ENCODE results near the gene FN3K. TPM values are rescaled to one million over a fixed set of nuclear protein-coding genes. Genes with fewer than 3 reads are reported as not detected.
A peak's percentile ranks its signal among the peaks of the same experiment; 100 is the strongest.

The FN3K gene
- total and polyA plus RNA-seq, 2 of the 13 experiments (the other 11 are each of a cell fraction or from before 2014, with no cell fraction given) = 3.5 to 12.2 TPM

DNA sequence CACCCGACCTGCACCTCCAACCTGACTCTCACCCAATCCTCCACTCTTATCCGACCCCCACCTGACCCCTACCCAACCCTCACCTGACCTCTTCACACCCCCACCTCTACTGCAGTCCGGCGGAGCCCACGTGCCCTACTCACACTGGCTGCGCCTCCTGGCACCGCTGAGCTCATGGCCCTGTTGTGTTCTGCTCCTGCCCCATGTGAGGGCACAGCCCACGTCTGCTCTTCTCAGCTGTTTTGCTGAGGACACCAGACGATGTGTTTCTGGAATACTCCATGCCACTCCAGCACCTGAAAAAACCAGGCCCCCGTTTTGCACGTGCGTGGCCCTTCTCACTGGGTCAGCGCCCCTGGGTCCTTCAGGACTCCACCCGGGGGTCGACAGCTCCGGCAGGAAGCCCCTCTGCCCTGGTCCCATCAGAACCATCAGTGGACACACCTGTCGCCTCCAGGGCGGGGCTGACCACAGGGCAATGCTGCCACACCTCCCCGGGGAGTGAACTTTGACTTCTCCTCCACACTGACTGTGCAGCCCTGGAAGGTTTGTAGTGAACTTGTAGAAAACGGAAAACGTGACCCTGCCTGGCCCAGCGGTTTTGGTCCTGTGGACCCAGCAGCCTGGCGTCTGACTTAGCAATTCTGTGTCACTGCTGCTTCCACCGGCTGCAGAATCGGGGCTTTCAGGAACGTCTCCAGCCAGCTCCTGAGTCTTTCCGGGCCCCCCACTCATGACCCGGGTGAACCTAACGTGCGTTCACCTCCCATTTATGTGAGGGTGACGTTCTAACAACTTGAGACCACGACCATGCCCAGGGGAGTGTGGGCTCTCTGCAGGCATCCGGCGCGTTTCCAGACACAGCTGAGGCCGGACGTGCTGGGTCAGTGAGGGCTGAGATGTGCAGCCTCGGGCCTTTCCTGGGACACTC, 31.2 kb upstream of the FN3K start (continued):
- TF ChIP-seq NR2F6 (IDR thresholded peaks at IDR 0.05) = no peak; the same call in 1 of the 2 replicates
- peak; percentile 58 for TF ChIP-seq NR2F6 (CRISPR knock-in tag; IDR thresholded peaks at IDR 0.05)
- TF ChIP-seq, protein P1, sequence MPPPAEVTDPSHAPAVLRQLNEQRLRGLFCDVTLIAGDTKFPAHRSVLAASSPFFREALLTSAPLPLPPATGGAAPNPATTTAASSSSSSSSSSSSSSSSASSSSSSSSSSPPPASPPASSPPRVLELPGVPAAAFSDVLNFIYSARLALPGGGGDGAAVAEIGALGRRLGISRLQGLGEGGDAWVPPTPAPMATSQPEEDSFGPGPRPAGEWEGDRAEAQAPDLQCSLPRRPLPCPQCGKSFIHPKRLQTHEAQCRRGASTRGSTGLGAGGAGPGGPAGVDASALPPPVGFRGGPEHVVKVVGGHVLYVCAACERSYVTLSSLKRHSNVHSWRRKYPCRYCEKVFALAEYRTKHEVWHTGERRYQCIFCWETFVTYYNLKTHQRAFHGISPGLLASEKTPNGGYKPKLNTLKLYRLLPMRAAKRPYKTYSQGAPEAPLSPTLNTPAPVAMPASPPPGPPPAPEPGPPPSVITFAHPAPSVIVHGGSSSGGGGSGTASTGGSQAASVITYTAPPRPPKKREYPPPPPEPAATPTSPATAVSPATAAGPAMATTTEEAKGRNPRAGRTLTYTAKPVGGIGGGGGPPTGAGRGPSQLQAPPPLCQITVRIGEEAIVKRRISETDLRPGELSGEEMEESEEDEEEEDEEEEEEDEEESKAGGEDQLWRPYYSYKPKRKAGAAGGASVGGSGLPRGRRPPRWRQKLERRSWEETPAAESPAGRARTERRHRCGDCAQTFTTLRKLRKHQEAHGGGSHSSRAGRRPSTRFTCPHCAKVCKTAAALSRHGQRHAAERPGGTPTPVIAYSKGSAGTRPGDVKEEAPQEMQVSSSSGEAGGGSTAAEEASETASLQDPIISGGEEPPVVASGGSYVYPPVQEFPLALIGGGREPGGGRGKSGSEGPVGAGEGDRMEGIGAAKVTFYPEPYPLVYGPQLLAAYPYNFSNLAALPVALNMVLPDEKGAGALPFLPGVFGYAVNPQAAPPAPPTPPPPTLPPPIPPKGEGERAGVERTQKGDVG (CRISPR knock-in tag; IDR thresholded peaks at IDR 0.05; ENCODE audit: borderline replicate concordance) = peak; percentile 76; the same call in 1 of the 2 replicates
- TF ChIP-seq ZNF296 (CRISPR knock-in tag; conservative IDR thresholded peaks at IDR 0.05) = 0 out of 2 replicates have a peak, but pooled peaks have one; percentile 19
- TF ChIP-seq MTA1 (CRISPR knock-in tag; IDR thresholded peaks at IDR 0.05; ENCODE audit: borderline replicate concordance) = peak; percentile 80; the same call in 1 of the 2 replicates
- TF ChIP-seq, protein P2, sequence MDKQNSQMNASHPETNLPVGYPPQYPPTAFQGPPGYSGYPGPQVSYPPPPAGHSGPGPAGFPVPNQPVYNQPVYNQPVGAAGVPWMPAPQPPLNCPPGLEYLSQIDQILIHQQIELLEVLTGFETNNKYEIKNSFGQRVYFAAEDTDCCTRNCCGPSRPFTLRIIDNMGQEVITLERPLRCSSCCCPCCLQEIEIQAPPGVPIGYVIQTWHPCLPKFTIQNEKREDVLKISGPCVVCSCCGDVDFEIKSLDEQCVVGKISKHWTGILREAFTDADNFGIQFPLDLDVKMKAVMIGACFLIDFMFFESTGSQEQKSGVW (CRISPR knock-in tag; IDR thresholded peaks at IDR 0.05; ENCODE audit: borderline replicate concordance) = no peak
- TF ChIP-seq NCOA2 (CRISPR knock-in tag; IDR thresholded peaks at IDR 0.05) = no peak
- TF ChIP-seq HOXA9 (CRISPR knock-in tag; IDR thresholded peaks at IDR 0.05; ENCODE audit: borderline replicate concordance) = no peak
- TF ChIP-seq ZNF432 (CRISPR knock-in tag; IDR thresholded peaks at IDR 0.05; ENCODE audit: borderline replicate concordance) = no peak
- TF ChIP-seq, protein P3, sequence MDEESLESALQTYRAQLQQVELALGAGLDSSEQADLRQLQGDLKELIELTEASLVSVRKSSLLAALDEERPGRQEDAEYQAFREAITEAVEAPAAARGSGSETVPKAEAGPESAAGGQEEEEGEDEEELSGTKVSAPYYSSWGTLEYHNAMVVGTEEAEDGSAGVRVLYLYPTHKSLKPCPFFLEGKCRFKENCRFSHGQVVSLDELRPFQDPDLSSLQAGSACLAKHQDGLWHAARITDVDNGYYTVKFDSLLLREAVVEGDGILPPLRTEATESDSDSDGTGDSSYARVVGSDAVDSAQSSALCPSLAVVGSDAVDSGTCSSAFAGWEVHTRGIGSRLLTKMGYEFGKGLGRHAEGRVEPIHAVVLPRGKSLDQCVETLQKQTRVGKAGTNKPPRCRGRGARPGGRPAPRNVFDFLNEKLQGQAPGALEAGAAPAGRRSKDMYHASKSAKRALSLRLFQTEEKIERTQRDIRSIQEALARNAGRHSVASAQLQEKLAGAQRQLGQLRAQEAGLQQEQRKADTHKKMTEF (CRISPR knock-in tag; IDR thresholded peaks at IDR 0.05) = no peak
- TF ChIP-seq, protein P4, sequence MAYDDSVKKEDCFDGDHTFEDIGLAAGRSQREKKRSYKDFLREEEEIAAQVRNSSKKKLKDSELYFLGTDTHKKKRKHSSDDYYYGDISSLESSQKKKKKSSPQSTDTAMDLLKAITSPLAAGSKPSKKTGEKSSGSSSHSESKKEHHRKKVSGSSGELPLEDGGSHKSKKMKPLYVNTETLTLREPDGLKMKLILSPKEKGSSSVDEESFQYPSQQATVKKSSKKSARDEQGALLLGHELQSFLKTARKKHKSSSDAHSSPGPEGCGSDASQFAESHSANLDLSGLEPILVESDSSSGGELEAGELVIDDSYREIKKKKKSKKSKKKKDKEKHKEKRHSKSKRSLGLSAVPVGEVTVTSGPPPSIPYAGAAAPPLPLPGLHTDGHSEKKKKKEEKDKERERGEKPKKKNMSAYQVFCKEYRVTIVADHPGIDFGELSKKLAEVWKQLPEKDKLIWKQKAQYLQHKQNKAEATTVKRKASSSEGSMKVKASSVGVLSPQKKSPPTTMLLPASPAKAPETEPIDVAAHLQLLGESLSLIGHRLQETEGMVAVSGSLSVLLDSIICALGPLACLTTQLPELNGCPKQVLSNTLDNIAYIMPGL (CRISPR knock-in tag; IDR thresholded peaks at IDR 0.05; ENCODE audit: borderline replicate concordance in 1 of 2, low read depth in 1 of 2) = peak in 1 of 2 experiments; percentile 51; a peak in 1 of 4 replicates
- TF ChIP-seq STAT5B (CRISPR knock-in tag; IDR thresholded peaks at IDR 0.05) = no peak
- TF ChIP-seq TSC22D2 (CRISPR knock-in tag; IDR thresholded peaks at IDR 0.05; ENCODE audit: borderline replicate concordance) = 0 out of 2 replicates have a peak, but pooled peaks have one; percentile 40
- TF ChIP-seq, protein P5, sequence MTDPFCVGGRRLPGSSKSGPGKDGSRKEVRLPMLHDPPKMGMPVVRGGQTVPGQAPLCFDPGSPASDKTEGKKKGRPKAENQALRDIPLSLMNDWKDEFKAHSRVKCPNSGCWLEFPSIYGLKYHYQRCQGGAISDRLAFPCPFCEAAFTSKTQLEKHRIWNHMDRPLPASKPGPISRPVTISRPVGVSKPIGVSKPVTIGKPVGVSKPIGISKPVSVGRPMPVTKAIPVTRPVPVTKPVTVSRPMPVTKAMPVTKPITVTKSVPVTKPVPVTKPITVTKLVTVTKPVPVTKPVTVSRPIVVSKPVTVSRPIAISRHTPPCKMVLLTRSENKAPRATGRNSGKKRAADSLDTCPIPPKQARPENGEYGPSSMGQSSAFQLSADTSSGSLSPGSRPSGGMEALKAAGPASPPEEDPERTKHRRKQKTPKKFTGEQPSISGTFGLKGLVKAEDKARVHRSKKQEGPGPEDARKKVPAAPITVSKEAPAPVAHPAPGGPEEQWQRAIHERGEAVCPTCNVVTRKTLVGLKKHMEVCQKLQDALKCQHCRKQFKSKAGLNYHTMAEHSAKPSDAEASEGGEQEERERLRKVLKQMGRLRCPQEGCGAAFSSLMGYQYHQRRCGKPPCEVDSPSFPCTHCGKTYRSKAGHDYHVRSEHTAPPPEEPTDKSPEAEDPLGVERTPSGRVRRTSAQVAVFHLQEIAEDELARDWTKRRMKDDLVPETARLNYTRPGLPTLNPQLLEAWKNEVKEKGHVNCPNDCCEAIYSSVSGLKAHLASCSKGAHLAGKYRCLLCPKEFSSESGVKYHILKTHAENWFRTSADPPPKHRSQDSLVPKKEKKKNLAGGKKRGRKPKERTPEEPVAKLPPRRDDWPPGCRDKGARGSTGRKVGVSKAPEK (CRISPR knock-in tag; IDR thresholded peaks at IDR 0.05; ENCODE audit: borderline replicate concordance) = no peak
- no peak; the same call in 1 of the 2 replicates for TF ChIP-seq SALL2 (CRISPR knock-in tag; IDR thresholded peaks at IDR 0.05)
- TF ChIP-seq ZSCAN9 (CRISPR knock-in tag; IDR thresholded peaks at IDR 0.05; ENCODE audit: borderline replicate concordance) = no peak
- TF ChIP-seq CBFB (CRISPR knock-in tag; IDR thresholded peaks at IDR 0.05) = no peak; the same call in 1 of the 2 replicates
